ENCODE measurements around the gene NSUN3.
"Not testable (repeated sequence)": the region's sequence is repeated elsewhere in the genome, so short reads cannot be mapped to it uniquely, and the experiment has no call there.

Gene NSUN3

DNA sequence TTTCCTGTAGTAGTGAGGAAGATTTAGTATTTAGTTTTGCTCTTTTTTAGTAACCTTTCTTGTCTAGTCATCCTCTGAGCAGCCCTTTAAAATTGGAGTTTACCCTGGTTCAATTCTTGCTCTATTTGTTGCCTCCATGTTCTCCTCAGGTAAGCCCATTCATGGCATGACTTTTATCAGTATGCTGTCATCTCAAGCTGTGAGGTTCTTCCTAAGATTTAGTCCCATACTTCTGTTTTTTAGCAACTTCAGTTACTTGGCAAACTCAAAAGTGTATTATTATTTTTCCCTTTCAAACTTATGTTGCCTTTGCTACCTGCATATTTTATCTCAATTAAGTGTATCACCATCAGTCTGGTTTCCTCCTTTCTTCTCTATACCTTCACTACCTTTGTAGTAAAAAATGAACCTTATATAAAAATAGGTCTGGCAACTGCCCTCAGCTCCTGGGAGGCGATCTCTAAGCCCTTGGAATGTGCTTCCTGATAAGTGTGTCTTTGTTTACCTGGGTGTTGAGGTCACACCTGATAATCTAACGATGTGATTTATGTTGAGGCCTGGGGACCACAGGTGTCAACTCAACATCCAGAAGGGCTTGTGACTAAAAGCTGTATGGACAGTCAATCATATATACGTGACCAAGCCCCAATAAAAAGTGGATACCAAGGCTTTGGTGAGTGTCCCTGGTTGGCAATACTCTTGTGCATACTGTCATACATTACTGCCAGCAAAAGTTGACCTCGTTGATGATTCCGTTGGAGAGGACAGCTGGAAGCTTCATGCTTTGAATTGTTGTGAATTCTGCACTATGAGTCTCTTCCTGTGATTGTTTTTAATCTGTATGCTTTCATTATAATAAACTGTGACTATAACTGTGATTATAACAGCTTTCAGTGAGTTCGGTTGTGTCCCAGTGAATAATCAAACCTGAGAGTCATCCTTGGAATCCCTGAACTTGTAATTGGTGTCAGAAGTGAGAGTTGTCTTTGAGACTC lies 3.9 kb downstream of the NSUN3 start:
- no peak overlapping the region for H3K4me3 ChIP-seq (ENCODE audit: low read length)
- WGBS (ENCODE audit: insufficient coverage, insufficient read length): no CpG with 5 or more reads among the region's 6 CpGs
- H3K4me1 ChIP-seq (ENCODE audit: control insufficient read depth, insufficient read depth, low read length): no peaks in the 10 kb centered on the region; the same call in 1 of the 2 replicates
- no peaks in the 10 kb centered on the region for H3K9me3 ChIP-seq (ENCODE audit: control insufficient read depth, insufficient read depth, low read length)
- H3K36me3 ChIP-seq (ENCODE audit: control insufficient read depth, insufficient read depth, low read length): no peaks in the 10 kb centered on the region
- H3K27me3 ChIP-seq (ENCODE audit: control insufficient read depth, insufficient read depth, low read length): no peaks in the 10 kb centered on the region
- H3K27ac ChIP-seq (ENCODE audit: low read length): no peak overlapping the region
- no peak for DNase-seq (ENCODE audit: low read depth, low spot score)

DNA sequence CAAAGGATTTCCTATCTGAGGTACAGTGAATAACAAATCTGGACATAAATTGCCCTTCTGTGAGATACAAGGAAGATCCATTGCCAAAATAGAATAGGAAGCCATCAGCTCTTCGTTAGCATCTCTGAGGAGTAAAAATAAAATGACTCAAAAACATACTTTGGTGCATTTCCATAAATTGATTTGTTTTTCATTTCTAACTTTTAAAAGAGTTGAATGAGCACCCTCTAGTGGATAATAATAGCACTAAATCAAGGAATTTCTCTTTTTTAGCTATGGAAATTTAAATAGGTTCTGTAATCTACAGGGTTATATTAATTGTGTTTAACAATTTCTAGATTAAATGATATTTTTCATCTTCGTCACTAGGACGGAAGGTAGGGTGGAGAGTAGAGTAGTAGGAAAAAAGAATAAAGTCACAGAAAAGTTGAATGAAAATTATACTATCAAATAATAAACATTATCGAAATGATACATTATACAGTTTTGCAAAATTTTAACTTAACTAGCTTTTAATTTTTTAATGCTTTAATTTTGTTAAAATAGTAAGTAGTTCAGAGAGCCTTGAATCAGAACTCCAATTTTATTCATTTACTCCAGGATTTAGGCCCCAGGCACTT lies 6.4 kb downstream of the NSUN3 start:
- no peaks in the 10 kb centered on the region for H3K9me3 ChIP-seq (ENCODE audit: control insufficient read depth, insufficient read depth, low read length)
- H3K27me3 ChIP-seq (ENCODE audit: control insufficient read depth, insufficient read depth, low read length): no peaks in the 10 kb centered on the region
- no peak overlapping the region for H3K4me3 ChIP-seq (ENCODE audit: low read length)
- 100% methylated on average over 2 of the region's 4 CpGs for WGBS (ENCODE audit: insufficient coverage, insufficient read length)
- DNase-seq (ENCODE audit: low read depth, low spot score): no peak
- H3K36me3 ChIP-seq (ENCODE audit: control insufficient read depth, insufficient read depth, low read length): no peaks in the 10 kb centered on the region
- H3K4me1 ChIP-seq (ENCODE audit: control insufficient read depth, insufficient read depth, low read length): no peaks in the 10 kb centered on the region
- no peak overlapping the region for H3K27ac ChIP-seq (ENCODE audit: low read length)

DNA sequence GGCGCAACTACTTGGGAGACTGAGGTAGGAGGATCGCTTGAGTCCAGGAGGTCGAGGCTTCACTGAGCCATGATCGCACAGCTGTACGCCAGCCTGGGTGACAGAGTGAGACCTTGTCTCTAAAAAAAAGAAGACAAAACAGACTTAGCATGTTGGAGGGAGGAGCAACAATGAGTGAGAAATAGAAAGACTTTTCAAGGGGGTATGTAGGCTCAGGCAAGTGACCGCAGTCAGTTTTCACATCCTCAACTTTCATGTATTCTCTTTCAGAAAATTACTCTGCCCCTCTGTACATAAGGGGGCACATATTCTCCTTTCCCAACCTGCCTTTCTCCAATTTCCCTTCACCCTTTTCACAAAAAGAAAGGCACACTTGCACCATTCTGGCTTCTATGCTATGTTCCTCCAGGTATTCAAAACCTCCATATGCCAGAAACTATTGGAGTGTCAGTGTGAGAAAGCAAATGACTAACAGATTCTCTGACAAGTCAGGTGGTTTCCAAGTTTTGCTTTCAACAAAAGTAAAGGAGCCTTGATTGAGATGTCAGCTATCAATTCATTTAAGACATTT lies 7.6 kb downstream of the NSUN3 start:
- Histone ChIP-seq H3K36me3 (ENCODE audit: control insufficient read depth, insufficient read depth, low read length) (no peaks in the 10 kb centered on the region), H3K4me3 (ENCODE audit: low read length) (no peak overlapping the region), H3K27me3 (ENCODE audit: control insufficient read depth, insufficient read depth, low read length) (no peaks in the 10 kb centered on the region), H3K9me3 (ENCODE audit: control insufficient read depth, insufficient read depth, low read length) (no peaks in the 10 kb centered on the region), H3K27ac (ENCODE audit: low read length) (no peak overlapping the region), H3K4me1 (ENCODE audit: control insufficient read depth, insufficient read depth, low read length) (no peaks in the 10 kb centered on the region)
- DNase-seq (ENCODE audit: low read depth, low spot score): no peak
- whole genome bisulfite sequencing (ENCODE audit: insufficient coverage, insufficient read length): no CpG with 5 or more reads among the region's 6 CpGs

DNA sequence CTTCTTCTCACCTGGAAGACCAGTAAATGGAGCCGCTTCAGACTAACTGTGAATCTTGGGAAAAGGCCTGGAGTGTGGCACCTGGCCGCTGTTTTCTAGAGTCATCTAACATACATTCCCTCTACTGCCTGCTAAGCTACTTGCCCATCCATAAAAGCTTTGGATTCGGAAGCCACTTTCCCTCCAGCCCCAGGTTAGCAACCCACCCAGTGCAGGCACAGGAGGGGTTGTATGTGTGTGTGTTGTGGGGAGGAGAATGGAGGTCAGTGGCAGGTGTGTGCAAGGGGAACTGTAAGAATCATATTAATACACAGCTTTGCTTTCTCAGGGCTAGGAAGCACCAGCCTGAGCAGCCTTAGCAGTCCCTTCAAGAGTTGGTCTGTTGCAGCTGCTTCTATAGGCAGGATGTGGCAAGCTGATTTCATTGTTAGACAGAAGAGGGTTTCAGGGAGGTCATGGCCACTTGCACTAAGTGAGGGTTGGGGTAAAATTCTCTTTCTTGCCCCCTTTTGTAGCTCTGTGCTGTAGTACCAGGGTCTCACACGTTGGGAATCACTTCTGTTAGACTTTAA lies 8.9 kb downstream of the NSUN3 start:
- no peak for DNase-seq (ENCODE audit: low read depth, low spot score)
- H3K4me1 ChIP-seq (ENCODE audit: control insufficient read depth, insufficient read depth, low read length): no peaks in the 10 kb centered on the region
- no peaks in the 10 kb centered on the region for H3K9me3 ChIP-seq (ENCODE audit: control insufficient read depth, insufficient read depth, low read length)
- no peaks in the 10 kb centered on the region for H3K27me3 ChIP-seq (ENCODE audit: control insufficient read depth, insufficient read depth, low read length)
- no CpG with 5 or more reads among the region's 4 CpGs for WGBS (ENCODE audit: insufficient coverage, insufficient read length)
- no peaks in the 10 kb centered on the region for H3K36me3 ChIP-seq (ENCODE audit: control insufficient read depth, insufficient read depth, low read length)
- no peak overlapping the region for H3K27ac ChIP-seq (ENCODE audit: low read length)
- no peak overlapping the region for H3K4me3 ChIP-seq (ENCODE audit: low read length)

DNA sequence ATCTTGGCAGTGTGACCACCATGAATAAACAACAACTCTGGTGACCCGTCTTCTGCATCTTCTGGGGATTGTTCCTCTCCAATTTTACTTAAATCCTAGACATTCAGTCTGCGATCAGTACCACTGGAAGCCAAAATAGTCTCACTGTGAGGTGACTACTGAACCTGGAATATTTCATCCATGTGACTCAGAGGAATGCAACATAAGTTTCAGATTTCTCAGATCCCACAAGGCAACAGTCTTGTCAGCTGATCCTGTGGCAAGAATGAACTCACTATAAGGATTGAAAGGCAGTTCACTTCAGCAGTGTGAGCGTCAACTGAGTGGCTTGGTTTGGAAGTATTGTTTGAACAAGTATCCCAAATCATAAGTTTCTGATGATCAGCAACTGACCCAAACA lies 13.2 kb downstream of the NSUN3 start:
- Histone ChIP-seq H3K4me3 (ENCODE audit: low read length) (no peak overlapping the region), H3K36me3 (ENCODE audit: control insufficient read depth, insufficient read depth, low read length) (no peaks in the 10 kb centered on the region), H3K4me1 (ENCODE audit: control insufficient read depth, insufficient read depth, low read length) (peaks cover 2% of the 10 kb centered on the region), H3K27me3 (ENCODE audit: control insufficient read depth, insufficient read depth, low read length) (no peaks in the 10 kb centered on the region), H3K9me3 (ENCODE audit: control insufficient read depth, insufficient read depth, low read length) (no peaks in the 10 kb centered on the region), H3K27ac (ENCODE audit: low read length) (no peak overlapping the region)
- DNase-seq (ENCODE audit: low read depth, low spot score): no peak
- no CpG with 5 or more reads among the region's 3 CpGs for WGBS (ENCODE audit: insufficient coverage, insufficient read length)

DNA sequence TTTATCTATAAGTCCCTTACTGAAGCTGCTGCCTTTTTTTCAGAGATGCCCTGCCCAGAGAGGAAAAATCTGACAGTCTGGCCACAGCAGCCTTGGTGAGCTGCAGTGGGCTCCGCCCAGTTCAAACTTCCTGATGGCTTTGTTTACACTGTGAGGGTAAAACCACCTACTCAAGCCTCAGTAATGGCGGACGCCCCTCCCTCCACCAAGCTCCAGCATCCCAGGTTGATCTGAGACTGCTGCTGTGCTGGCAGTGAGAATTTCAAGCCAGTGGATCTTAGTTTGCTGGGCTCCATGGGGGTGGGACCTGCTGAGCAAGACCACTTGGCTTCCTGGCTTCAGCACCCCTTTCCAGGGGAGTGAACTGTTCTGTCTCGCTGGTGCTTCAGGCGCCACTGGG lies 17.7 kb downstream of the NSUN3 start:
- not testable (repeated sequence) for H3K27me3 ChIP-seq (ENCODE audit: control insufficient read depth, insufficient read depth, low read length); H3K4me1 ChIP-seq (ENCODE audit: control insufficient read depth, insufficient read depth, low read length); H3K27ac ChIP-seq (ENCODE audit: low read length); DNase-seq (ENCODE audit: low read depth, low spot score); H3K4me3 ChIP-seq (ENCODE audit: low read length); H3K9me3 ChIP-seq (ENCODE audit: control insufficient read depth, insufficient read depth, low read length); H3K36me3 ChIP-seq (ENCODE audit: control insufficient read depth, insufficient read depth, low read length)
- no CpG with 5 or more reads among the region's 5 CpGs for WGBS (ENCODE audit: insufficient coverage, insufficient read length)

DNA sequence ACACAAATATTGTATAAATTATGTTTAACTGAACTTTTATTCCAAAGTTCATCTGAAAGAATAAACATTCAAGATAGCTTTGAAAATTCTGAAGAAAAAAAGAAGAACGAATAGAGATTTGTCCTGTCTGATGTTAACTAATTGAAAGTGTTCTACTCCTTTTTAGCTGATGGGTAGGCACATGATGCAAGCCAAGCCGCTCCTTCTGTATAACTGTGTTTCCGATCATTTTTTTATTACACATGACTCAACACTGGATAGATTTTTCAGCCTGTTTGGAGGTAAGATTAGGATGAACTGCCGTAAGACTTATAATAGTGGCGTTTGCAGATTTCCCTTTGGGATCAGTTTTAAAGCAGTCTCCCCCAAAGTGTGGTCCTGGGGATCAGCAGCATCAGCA lies 19.0 kb downstream of the NSUN3 start:
- DNase-seq (ENCODE audit: low read depth, low spot score): no peak
- Histone ChIP-seq H3K27ac (ENCODE audit: low read length) (no peak overlapping the region), H3K4me1 (ENCODE audit: control insufficient read depth, insufficient read depth, low read length) (peaks cover 2% of the 10 kb centered on the region), H3K9me3 (ENCODE audit: control insufficient read depth, insufficient read depth, low read length) (no peaks in the 10 kb centered on the region), H3K27me3 (ENCODE audit: control insufficient read depth, insufficient read depth, low read length) (no peaks in the 10 kb centered on the region), H3K4me3 (ENCODE audit: low read length) (no peak overlapping the region), H3K36me3 (ENCODE audit: control insufficient read depth, insufficient read depth, low read length) (no peaks in the 10 kb centered on the region)
- no CpG with 5 or more reads among the region's 5 CpGs for WGBS (ENCODE audit: insufficient coverage, insufficient read length)

DNA sequence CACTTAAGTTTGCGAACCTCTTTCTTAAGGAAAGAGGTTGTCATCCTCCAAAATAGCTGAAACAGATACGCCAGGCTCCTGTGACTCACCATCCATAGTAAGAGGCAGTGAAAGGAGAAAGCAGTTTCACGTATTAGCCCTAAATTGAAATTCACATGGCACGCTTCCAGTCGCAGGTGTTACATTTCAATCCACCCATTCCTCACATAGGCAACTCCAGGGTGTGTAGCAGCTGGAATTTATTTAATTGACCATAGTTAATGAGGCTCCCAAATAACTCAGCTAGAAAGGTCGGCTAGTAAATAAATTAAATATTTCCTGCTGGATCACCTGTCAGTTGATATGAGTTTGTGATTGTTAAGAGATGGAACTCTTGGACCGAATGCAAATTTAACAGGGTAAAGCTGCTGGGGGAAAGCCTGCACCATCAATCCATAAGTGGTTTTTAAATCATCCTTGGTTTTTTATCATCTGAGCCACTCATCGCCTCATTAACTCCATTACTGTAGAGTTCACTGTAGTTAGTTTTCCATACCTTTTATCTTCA lies 19.6 kb downstream of the NSUN3 start:
- no peak overlapping the region for H3K4me3 ChIP-seq (ENCODE audit: low read length)
- H3K4me1 ChIP-seq (ENCODE audit: control insufficient read depth, insufficient read depth, low read length): peaks cover 2% of the 10 kb centered on the region
- H3K9me3 ChIP-seq (ENCODE audit: control insufficient read depth, insufficient read depth, low read length): no peaks in the 10 kb centered on the region
- H3K36me3 ChIP-seq (ENCODE audit: control insufficient read depth, insufficient read depth, low read length): no peaks in the 10 kb centered on the region
- no peak overlapping the region for H3K27ac ChIP-seq (ENCODE audit: low read length)
- no peaks in the 10 kb centered on the region for H3K27me3 ChIP-seq (ENCODE audit: control insufficient read depth, insufficient read depth, low read length)
- DNase-seq (ENCODE audit: low read depth, low spot score): no peak
- no CpG with 5 or more reads among the region's 8 CpGs for WGBS (ENCODE audit: insufficient coverage, insufficient read length)

DNA sequence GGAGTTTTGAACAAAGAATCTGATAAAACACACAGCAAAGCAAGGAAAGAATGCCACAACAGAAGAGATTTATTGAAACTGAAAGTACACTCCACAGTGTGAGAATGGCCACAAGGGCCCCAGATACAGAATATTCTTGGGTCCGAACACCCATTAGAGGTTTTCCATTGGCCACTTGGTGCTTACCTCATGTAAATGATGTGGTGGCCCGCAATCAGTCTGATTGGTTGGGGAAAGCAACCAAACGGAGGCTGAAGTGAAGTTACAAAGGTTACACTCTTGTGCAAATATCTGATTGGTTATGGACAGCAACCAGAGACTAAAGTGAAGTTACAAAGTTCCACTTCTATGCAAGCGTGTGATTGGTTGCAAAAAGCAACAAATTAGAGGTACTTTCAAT lies 20.4 kb downstream of the NSUN3 start:
- Histone ChIP-seq H3K27ac (ENCODE audit: low read length) (no peak overlapping the region), H3K9me3 (ENCODE audit: control insufficient read depth, insufficient read depth, low read length) (no peaks in the 10 kb centered on the region), H3K36me3 (ENCODE audit: control insufficient read depth, insufficient read depth, low read length) (no peaks in the 10 kb centered on the region), H3K4me1 (ENCODE audit: control insufficient read depth, insufficient read depth, low read length) (peaks cover 2% of the 10 kb centered on the region), H3K4me3 (ENCODE audit: low read length) (no peak overlapping the region), H3K27me3 (ENCODE audit: control insufficient read depth, insufficient read depth, low read length) (no peaks in the 10 kb centered on the region)
- DNase-seq (ENCODE audit: low read depth, low spot score): no peak
- no CpG with 5 or more reads among the region's 4 CpGs for WGBS (ENCODE audit: insufficient coverage, insufficient read length)

DNA sequence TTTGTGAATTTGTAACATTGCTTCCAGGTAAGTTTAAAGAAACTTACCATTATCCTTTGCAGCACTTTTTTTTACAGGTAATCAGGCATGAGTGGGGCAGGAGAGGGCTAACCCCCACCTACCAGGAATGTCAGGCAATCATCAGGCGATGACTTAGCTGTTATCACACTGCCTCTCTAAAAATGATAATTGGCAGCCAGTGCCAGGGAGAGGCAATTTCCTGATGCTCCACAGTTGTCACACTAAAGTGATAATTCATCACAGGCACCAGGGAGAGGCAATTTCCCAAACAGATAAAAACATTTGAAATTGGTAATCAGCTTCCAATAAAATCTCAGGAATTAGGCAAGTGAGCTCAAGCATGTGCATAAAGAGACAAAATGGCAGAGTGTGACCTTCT lies 26.3 kb downstream of the NSUN3 start:
- no CpG with 5 or more reads among the region's 1 CpG for WGBS (ENCODE audit: insufficient coverage, insufficient read length)
- no peaks in the 10 kb centered on the region for H3K36me3 ChIP-seq (ENCODE audit: control insufficient read depth, insufficient read depth, low read length)

More for the DNA sequence above, 26.3 kb downstream of the NSUN3 start:
- Histone ChIP-seq H3K27me3 (ENCODE audit: control insufficient read depth, insufficient read depth, low read length) (no peaks in the 10 kb centered on the region), H3K9me3 (ENCODE audit: control insufficient read depth, insufficient read depth, low read length) (no peaks in the 10 kb centered on the region), H3K4me1 (ENCODE audit: control insufficient read depth, insufficient read depth, low read length) (no peaks in the 10 kb centered on the region), H3K27ac (ENCODE audit: low read length) (no peak overlapping the region), H3K4me3 (ENCODE audit: low read length) (no peak overlapping the region)
- no peak for DNase-seq (ENCODE audit: low read depth, low spot score)
